K562 (cell line): ENCODE measurements around the gene SAMD8. TPM values are rescaled to one million over a fixed set of nuclear protein-coding genes. Genes with fewer than 3 reads are reported as not detected.

Source experiments
- NR1H2 ChIP-seq: sonication (generic); formaldehyde crosslinking; IDR thresholded peaks from 2 replicates; pipeline ENCODE4 v1.4.0; 2020; ENCODE audit warnings: mild to moderate bottlenecking, missing genetic modification reagents
- POLR2B ChIP-seq: fragments of 450-650 bp; IDR thresholded peaks from 2 replicates; pipeline ENCODE4 v1.6.1; 2018; ENCODE audit warnings: low read depth; ENCODE audit not compliant: partially characterized antibody
- PTRF ChIP-seq: fragments of 450-650 bp; IDR thresholded peaks from 2 replicates; pipeline ENCODE4 v1.6.1; 2016; ENCODE audit warnings: mild to moderate bottlenecking, missing genetic modification characterization, missing compliant biosample characterization
- SUPT5H ChIP-seq: fragments of 450-650 bp; IDR thresholded peaks from 2 replicates; pipeline ENCODE4 v1.6.1; 2016
- polyA plus RNA-seq, 8 experiments: library from polyadenylated mRNA; depleted of rRNA in 4 of 8; stranded (reverse) in 5 of 8; unstranded in 3 of 8; fragments of >200 nt; fragmentation: Nextera tagmentation in 2 of 8; fragmentation: Illumina TruSeq in 1 of 8; extraction: Ambion mirVana in 2 of 8; extraction: Trizol in 1 of 8; gene quantifications; 2 replicates each; pipeline versions ENCODE4 v1.2.1 to v1.2.3, GENCODE V29; 2011 to 2014; ENCODE audit warnings: inconsistent platforms in 1 of 8, missing spikeins in 1 of 8
- total RNA-seq, 7 experiments: library from RNA; depleted of rRNA in 6 of 7; stranded (reverse); fragments of >200 nt in 6 of 7; fragmentation: Illumina TruSeq in 2 of 7; extraction: Trizol in 2 of 7; gene quantifications; 2 replicates each; pipeline versions ENCODE4 v1.2.1 to v1.2.3, GENCODE V29; 2011 to 2021; ENCODE audit warnings: low replicate concordance in 1 of 7
- TF ChIP-seq, protein P1 (sequence below), 2 experiments: fragments of 450-650 bp in 1 of 2; IDR thresholded peaks; 2 replicates each; pipeline ENCODE4 v1.6.1; 2011 to 2017; ENCODE audit warnings: low read depth in 2 of 2, antibody characterized with exemption in 1 of 2, borderline replicate concordance in 1 of 2, low read length in 1 of 2, mild to moderate bottlenecking in 1 of 2, mixed read lengths in 1 of 2; ENCODE audit not compliant: control insufficient read depth in 1 of 2
- TF ChIP-seq, protein P2 (sequence below): fragments of 450-650 bp; conservative IDR thresholded peaks from 2 replicates; pipeline ENCODE4 v1.6.1; 2016; ENCODE audit warnings: missing genetic modification characterization, low read depth, mild to moderate bottlenecking, control low read depth, missing compliant biosample characterization
- TF ChIP-seq, protein P3 (sequence below): fragments of 450-650 bp; formaldehyde crosslinking; IDR thresholded peaks from 2 replicates; pipeline ENCODE4 v1.4.0; 2020; ENCODE audit warnings: mild to moderate bottlenecking, moderate library complexity

SAMD8 gene
- total and polyA plus RNA-seq, 9 of the 15 experiments (the other 6 are each of a cell fraction or from before 2014, with no cell fraction given), result 2.7 to 16.1 (median 6.2) TPM

DNA sequence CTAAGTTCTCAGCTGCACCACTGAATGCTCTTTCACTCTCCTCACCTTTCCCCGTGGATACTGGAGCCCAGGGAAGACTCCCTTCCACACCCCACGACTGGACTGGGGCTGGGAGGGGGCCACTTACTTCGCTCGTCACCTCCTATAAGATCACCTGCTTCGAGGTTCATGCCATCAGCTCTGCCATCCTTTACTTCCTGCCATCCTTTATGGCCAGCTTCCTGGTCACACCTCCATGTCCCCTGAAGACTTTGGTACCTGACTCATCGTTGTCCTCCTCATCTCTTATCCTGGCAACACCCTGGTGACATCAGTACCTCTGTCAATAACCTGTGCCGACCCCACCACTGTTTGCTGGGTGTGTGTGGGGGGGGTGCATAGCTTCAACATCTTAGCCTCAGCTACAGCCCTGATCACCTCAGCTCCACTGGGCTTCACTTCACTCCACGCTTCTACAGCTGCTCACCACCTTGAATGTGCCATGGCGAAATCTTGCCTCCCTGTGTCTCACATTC is 90.4 kb downstream of the SAMD8 start (continued):
- TF ChIP-seq PTRF (tag), result no peak
- no peak for TF ChIP-seq POLR2B
- TF ChIP-seq NR1H2 (CRISPR knock-in tag), result no peak
- TF ChIP-seq, protein P1, sequence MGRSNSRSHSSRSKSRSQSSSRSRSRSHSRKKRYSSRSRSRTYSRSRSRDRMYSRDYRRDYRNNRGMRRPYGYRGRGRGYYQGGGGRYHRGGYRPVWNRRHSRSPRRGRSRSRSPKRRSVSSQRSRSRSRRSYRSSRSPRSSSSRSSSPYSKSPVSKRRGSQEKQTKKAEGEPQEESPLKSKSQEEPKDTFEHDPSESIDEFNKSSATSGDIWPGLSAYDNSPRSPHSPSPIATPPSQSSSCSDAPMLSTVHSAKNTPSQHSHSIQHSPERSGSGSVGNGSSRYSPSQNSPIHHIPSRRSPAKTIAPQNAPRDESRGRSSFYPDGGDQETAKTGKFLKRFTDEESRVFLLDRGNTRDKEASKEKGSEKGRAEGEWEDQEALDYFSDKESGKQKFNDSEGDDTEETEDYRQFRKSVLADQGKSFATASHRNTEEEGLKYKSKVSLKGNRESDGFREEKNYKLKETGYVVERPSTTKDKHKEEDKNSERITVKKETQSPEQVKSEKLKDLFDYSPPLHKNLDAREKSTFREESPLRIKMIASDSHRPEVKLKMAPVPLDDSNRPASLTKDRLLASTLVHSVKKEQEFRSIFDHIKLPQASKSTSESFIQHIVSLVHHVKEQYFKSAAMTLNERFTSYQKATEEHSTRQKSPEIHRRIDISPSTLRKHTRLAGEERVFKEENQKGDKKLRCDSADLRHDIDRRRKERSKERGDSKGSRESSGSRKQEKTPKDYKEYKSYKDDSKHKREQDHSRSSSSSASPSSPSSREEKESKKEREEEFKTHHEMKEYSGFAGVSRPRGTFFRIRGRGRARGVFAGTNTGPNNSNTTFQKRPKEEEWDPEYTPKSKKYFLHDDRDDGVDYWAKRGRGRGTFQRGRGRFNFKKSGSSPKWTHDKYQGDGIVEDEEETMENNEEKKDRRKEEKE (IDR thresholded peaks at IDR 0.05; ENCODE audit: borderline replicate concordance in 1 of 2, control insufficient read depth in 1 of 2, low read depth in 2 of 2, low read length in 1 of 2), result no peak
- TF ChIP-seq, protein P2, sequence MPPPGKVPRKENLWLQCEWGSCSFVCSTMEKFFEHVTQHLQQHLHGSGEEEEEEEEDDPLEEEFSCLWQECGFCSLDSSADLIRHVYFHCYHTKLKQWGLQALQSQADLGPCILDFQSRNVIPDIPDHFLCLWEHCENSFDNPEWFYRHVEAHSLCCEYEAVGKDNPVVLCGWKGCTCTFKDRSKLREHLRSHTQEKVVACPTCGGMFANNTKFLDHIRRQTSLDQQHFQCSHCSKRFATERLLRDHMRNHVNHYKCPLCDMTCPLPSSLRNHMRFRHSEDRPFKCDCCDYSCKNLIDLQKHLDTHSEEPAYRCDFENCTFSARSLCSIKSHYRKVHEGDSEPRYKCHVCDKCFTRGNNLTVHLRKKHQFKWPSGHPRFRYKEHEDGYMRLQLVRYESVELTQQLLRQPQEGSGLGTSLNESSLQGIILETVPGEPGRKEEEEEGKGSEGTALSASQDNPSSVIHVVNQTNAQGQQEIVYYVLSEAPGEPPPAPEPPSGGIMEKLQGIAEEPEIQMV (tag), result no peak
- TF ChIP-seq SUPT5H, result no peak
- TF ChIP-seq, protein P3, sequence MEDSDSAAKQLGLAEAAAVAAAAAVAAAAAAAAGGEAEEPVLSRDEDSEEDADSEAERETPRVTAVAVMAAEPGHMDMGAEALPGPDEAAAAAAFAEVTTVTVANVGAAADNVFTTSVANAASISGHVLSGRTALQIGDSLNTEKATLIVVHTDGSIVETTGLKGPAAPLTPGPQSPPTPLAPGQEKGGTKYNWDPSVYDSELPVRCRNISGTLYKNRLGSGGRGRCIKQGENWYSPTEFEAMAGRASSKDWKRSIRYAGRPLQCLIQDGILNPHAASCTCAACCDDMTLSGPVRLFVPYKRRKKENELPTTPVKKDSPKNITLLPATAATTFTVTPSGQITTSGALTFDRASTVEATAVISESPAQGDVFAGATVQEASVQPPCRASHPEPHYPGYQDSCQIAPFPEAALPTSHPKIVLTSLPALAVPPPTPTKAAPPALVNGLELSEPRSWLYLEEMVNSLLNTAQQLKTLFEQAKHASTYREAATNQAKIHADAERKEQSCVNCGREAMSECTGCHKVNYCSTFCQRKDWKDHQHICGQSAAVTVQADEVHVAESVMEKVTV, result no peak
